Liver (tissue), 9 donors: ENCODE results near the gene MEG3. TPM values are rescaled to one million over a fixed set of nuclear protein-coding genes. Genes with fewer than 3 reads are reported as not detected.

ENCODE experiments used
- DNase-seq: peaks from one replicate; pipeline ENCODE4 v3.0.0-alpha.2; 2017; ENCODE audit warnings: low spot score
- H3K27ac ChIP-seq, 2 donors: one replicate each; pipeline ENCODE4 v1.7.0; 2013; ENCODE audit warnings: inconsistent platforms in 2 of 2, low read length in 2 of 2, control low read depth in 1 of 2, low read depth in 1 of 2, mild to moderate bottlenecking in 1 of 2
- H3K27me3 ChIP-seq, 4 donors: one replicate each; pipeline versions ENCODE4 v1.6.1 to v1.7.0; 2013; ENCODE audit warnings: low read length in 3 of 4, inconsistent platforms in 1 of 4, mild to moderate bottlenecking in 1 of 4, moderate library complexity in 1 of 4; ENCODE audit not compliant: control insufficient read depth in 4 of 4, insufficient read depth in 4 of 4
- H3K36me3 ChIP-seq, 4 donors: one replicate each; pipeline versions ENCODE4 v1.6.1 to v1.7.0; 2013; ENCODE audit warnings: low read length in 3 of 4, mild to moderate bottlenecking in 3 of 4, low read depth in 1 of 4, moderate library complexity in 1 of 4; ENCODE audit not compliant: control insufficient read depth in 4 of 4, insufficient read depth in 3 of 4
- H3K4me1 ChIP-seq, 4 donors: one replicate each; pipeline versions ENCODE4 v1.6.1 to v1.7.0; 2013; ENCODE audit warnings: low read length in 3 of 4, mild to moderate bottlenecking in 3 of 4, moderate library complexity in 1 of 4; ENCODE audit not compliant: control insufficient read depth in 4 of 4, insufficient read depth in 4 of 4
- H3K4me3 ChIP-seq, 3 donors: one replicate each; pipeline versions ENCODE4 v1.6.1 to v1.7.0; 2013; ENCODE audit warnings: low read length in 3 of 3, control low read depth in 1 of 3, low read depth in 1 of 3, mild to moderate bottlenecking in 1 of 3
- H3K9ac ChIP-seq, 2 donors: one replicate each; pipeline ENCODE4 v1.7.0; 2013; ENCODE audit warnings: low read length in 2 of 2, mild to moderate bottlenecking in 2 of 2, moderate library complexity in 2 of 2, control low read depth in 1 of 2, low read depth in 1 of 2
- H3K9me3 ChIP-seq, 4 donors: one replicate each; pipeline versions ENCODE4 v1.6.1 to v1.7.0; 2013; ENCODE audit warnings: low read length in 3 of 4; ENCODE audit not compliant: control insufficient read depth in 4 of 4
- ATF3 ChIP-seq: IDR thresholded peaks from 2 replicates; pipeline ENCODE4 v1.6.1; 2016; ENCODE audit warnings: antibody characterized with exemption
- CTCF ChIP-seq: fragments of 150-350 bp; IDR thresholded peaks from 2 replicates; pipeline ENCODE4 v1.5.1; 2017; ENCODE audit warnings: improper control_type of control experiment, low read depth, low read length; ENCODE audit not compliant: missing input control
- EGR1 ChIP-seq, 2 donors: IDR thresholded peaks; 2 replicates each; pipeline ENCODE4 v1.6.1; 2016 to 2018; ENCODE audit warnings: antibody characterized with exemption in 2 of 2, low read depth in 2 of 2
- FOXA1 ChIP-seq: IDR thresholded peaks from 2 replicates; pipeline ENCODE4 v1.6.1; 2016; ENCODE audit warnings: antibody characterized with exemption
- FOXA2 ChIP-seq: IDR thresholded peaks from 2 replicates; pipeline ENCODE4 v1.6.1; 2016; ENCODE audit warnings: antibody characterized with exemption
- GABPA ChIP-seq, 2 donors: IDR thresholded peaks in 1 of 2; conservative IDR thresholded peaks in 1 of 2; 2 replicates each; pipeline ENCODE4 v1.6.1; 2016; ENCODE audit warnings: antibody characterized with exemption in 2 of 2, mild to moderate bottlenecking in 1 of 2, moderate library complexity in 1 of 2
- HNF4A ChIP-seq, 2 donors: conservative IDR thresholded peaks; 2 replicates each; pipeline ENCODE4 v1.6.1; 2016; ENCODE audit warnings: antibody characterized with exemption in 2 of 2, mild to moderate bottlenecking in 2 of 2
- HNF4G ChIP-seq: IDR thresholded peaks from 2 replicates; pipeline ENCODE4 v1.6.1; 2016; ENCODE audit warnings: antibody characterized with exemption
- JUND ChIP-seq, 2 donors: IDR thresholded peaks; 2 replicates each; pipeline ENCODE4 v1.6.1; 2016; ENCODE audit warnings: antibody characterized with exemption in 2 of 2
- MAX ChIP-seq: IDR thresholded peaks from 2 replicates; pipeline ENCODE4 v1.6.1; 2016; ENCODE audit warnings: antibody characterized with exemption
- NR2F2 ChIP-seq: IDR thresholded peaks from 2 replicates; pipeline ENCODE4 v1.6.1; 2016; ENCODE audit warnings: antibody characterized with exemption
- RAD21 ChIP-seq, 2 donors: IDR thresholded peaks; 2 replicates each; pipeline ENCODE4 v1.6.1; 2016; ENCODE audit warnings: antibody characterized with exemption in 2 of 2, mild to moderate bottlenecking in 2 of 2
- REST ChIP-seq: IDR thresholded peaks from 2 replicates; pipeline ENCODE4 v1.6.1; 2016; ENCODE audit warnings: antibody characterized with exemption, mild to moderate bottlenecking
- RXRA ChIP-seq, 2 donors: IDR thresholded peaks; 2 replicates each; pipeline ENCODE4 v1.6.1; 2017 to 2018; ENCODE audit warnings: antibody characterized with exemption in 2 of 2, mild to moderate bottlenecking in 1 of 2
- TAF1 ChIP-seq: conservative IDR thresholded peaks from 2 replicates; pipeline ENCODE4 v1.6.1; 2016; ENCODE audit warnings: antibody characterized with exemption, mild to moderate bottlenecking
- YY1 ChIP-seq: IDR thresholded peaks from 2 replicates; pipeline ENCODE4 v1.6.1; 2016; ENCODE audit warnings: antibody characterized with exemption, mild to moderate bottlenecking
- ZBTB33 ChIP-seq: IDR thresholded peaks from 2 replicates; pipeline ENCODE4 v1.6.1; 2016; ENCODE audit warnings: antibody characterized with exemption
- WGBS: extraction: QIAGEN DNeasy Blood & Tissue Kit; methylation state at CpG from one replicate; pipeline ENCODE4 v1.1.7; 2013; 5-methylcytosine and 5-hydroxymethylcytosine counted together
- polyA plus RNA-seq, 2 donors: library from polyadenylated mRNA; stranded (reverse) in 1 of 2; unstranded in 1 of 2; fragments of 200-250 nt in 1 of 2; fragments of >200 nt in 1 of 2; fragmentation: Nextera tagmentation in 1 of 2; extraction: Ambion mirVana in 1 of 2; gene quantifications; one replicate each; pipeline versions ENCODE4 v1.2.1 to v1.2.3, GENCODE V29; 2013 to 2015
- total RNA-seq, 2 donors: library from RNA; depleted of rRNA; stranded (reverse); fragments of >200 nt; gene quantifications; one replicate each; pipeline ENCODE4 v1.2.3, GENCODE V29; 2014
- donor health status: healthy.
- donor health status: healthy.
- donor health status: healthy.
- donor health status: healthy.
- donor health status: healthy.

The MEG3 gene
- total and polyA plus RNA-seq, 4 donors: 12.3 to 485 (median 23.1) TPM

GRCh38 chr14:100888789-100889315 lies 62.9 kb downstream of the MEG3 start:
- DNase-seq: no peak
- no peaks in the 10 kb centered on the region for H3K4me1 ChIP-seq
- no peak overlapping the region for H3K4me3 ChIP-seq
- no peak overlapping the region for H3K9ac ChIP-seq
- no peaks in the 10 kb centered on the region for H3K36me3 ChIP-seq
- WGBS: 63% methylated on average over 5 of the region's 5 CpGs
- H3K9me3 ChIP-seq: no peaks in the 10 kb centered on the region
- no peak overlapping the region for H3K27ac ChIP-seq
- peaks cover 0 to 2% (median 0%) of the 10 kb centered on the region in 4 donors for H3K27me3 ChIP-seq
- TF ChIP-seq HNF4G (no peak), REST (no peak), ZBTB33 (no peak), JUND (IDR thresholded peaks at IDR 0.05) (no peak), MAX (no peak), FOXA2 (no peak), RXRA (IDR thresholded peaks at IDR 0.05) (no peak), RAD21 (IDR thresholded peaks at IDR 0.05) (no peak), CTCF (no peak), FOXA1 (no peak), NR2F2 (no peak), EGR1 (IDR thresholded peaks at IDR 0.05; ENCODE audit: low read depth in 2 of 2) (no peak), ATF3 (no peak), YY1 (no peak), TAF1 (no peak), GABPA (IDR thresholded peaks at IDR 0.05 in 1 of 2, conservative IDR thresholded peaks at IDR 0.05 in 1 of 2) (no peak), HNF4A (conservative IDR thresholded peaks at IDR 0.05) (no peak)
